Uterus (tissue), 2 donors: ENCODE data around the gene PDE4D.

Source experiments
- CTCF ChIP-seq, 4 experiments: fragments of 200-600 bp in 2 of 4; fragments of 450-650 bp in 2 of 4; sonication (generic) in 2 of 4; IDR thresholded peaks; one replicate each; pipeline ENCODE4 v1.5.1; 2016 to 2019; ENCODE audit warnings: antibody characterized with exemption in 4 of 4, mild to moderate bottlenecking in 2 of 4, moderate library complexity in 1 of 4
- POLR2A ChIP-seq, 2 donors: fragments of 450-650 bp; IDR thresholded peaks; one replicate each; pipeline ENCODE4 v1.6.1; 2016; ENCODE audit warnings: antibody characterized with exemption in 2 of 2, mild to moderate bottlenecking in 1 of 2, moderate library complexity in 1 of 2

- TF ChIP-seq POLR2A (IDR thresholded peaks at IDR 0.05), result no peak
- no peak for TF ChIP-seq CTCF (IDR thresholded peaks at IDR 0.05)
Observed at GRCh38 chr5:59845730-59846129, 47.8 kb downstream of the PDE4D start.
